Caco-2 (cell line): ENCODE results near the gene TRIM39. TPM values are rescaled to one million over a fixed set of nuclear protein-coding genes. Genes with fewer than 3 reads are reported as not detected.
A peak's percentile ranks its signal among the peaks of the same experiment; 100 is the strongest.

Experiments
- BruUV-seq: library from RNA; stranded (reverse); fragments of 400-500 nt; replicated peaks from 2 replicates; lab custom pipeline; 2021; lab: Mats Ljungman, UMichigan
- CTCF ChIA-PET: fragments of 300-600 bp; sonication (Branson Sonifier 250); formaldehyde crosslinking; loops from one replicate; lab custom pipeline; 2022; ENCODE audit warnings: antibody characterized with exemption; lab: Charles Lee
- POLR2A ChIA-PET: fragments of 300-600 bp; sonication (Branson Sonifier 250); formaldehyde crosslinking; loops from one replicate; lab custom pipeline; 2022; ENCODE audit warnings: antibody characterized with exemption; lab: Charles Lee
- DNase-seq, 2 experiments: peaks; one replicate each; pipeline versions ENCODE4 v3.0.0 to v3.0.0-alpha.2; 2020 to 2022
- H3K27me3 ChIP-seq: replicated peaks from 2 replicates; pipeline ENCODE4 v1.6.0; 2011; ENCODE audit warnings: low read length; ENCODE audit not compliant: control insufficient read depth, insufficient read depth
- H3K36me3 ChIP-seq: 2 replicates; pipeline ENCODE4 v1.5.1; 2011; ENCODE audit warnings: low read length; ENCODE audit not compliant: control insufficient read depth, insufficient read depth
- H3K4me1 ChIP-seq: fragments of 250-450 bp; sonication (Bioruptor Pico); 2 replicates; pipeline ENCODE4 v1.5.1; 2020; ENCODE audit warnings: mild to moderate bottlenecking
- H3K4me3 ChIP-seq: 2 replicates; pipeline ENCODE4 v1.5.1; 2011; ENCODE audit warnings: low read depth, mild to moderate bottlenecking, control low read depth, low read length
- H3K9me3 ChIP-seq: fragments of 250-450 bp; sonication (Bioruptor Pico); 2 replicates; pipeline ENCODE4 v1.5.1; 2020; ENCODE audit warnings: mild to moderate bottlenecking, moderate library complexity
- H3K27ac Mint-ChIP-seq: one replicate; pipeline ENCODE4 v1.8.0; 2022; ENCODE audit warnings: mixed read lengths; ENCODE audit not compliant: unreplicated experiment
- H3K27me3 Mint-ChIP-seq: one replicate; pipeline ENCODE4 v1.8.0; 2022; ENCODE audit warnings: mixed read lengths; ENCODE audit not compliant: insufficient read depth, unreplicated experiment
- H3K36me3 Mint-ChIP-seq: one replicate; pipeline ENCODE4 v1.8.0; 2022; ENCODE audit warnings: mild to moderate bottlenecking, mixed read lengths; ENCODE audit not compliant: insufficient read depth, unreplicated experiment
- H3K4me1 Mint-ChIP-seq: one replicate; pipeline ENCODE4 v1.8.0; 2022; ENCODE audit warnings: low read depth, mixed read lengths; ENCODE audit not compliant: unreplicated experiment
- H3K4me3 Mint-ChIP-seq: one replicate; pipeline ENCODE4 v1.8.0; 2022; ENCODE audit warnings: mild to moderate bottlenecking, moderate library complexity, mixed read lengths; ENCODE audit not compliant: unreplicated experiment
- H3K9me3 Mint-ChIP-seq: one replicate; pipeline ENCODE4 v1.8.0; 2022; ENCODE audit warnings: mixed read lengths; ENCODE audit not compliant: unreplicated experiment
- intact Hi-C: fragments of 100-400 bp; cut with micrococcal nuclease; formaldehyde crosslinking; loops from one replicate; pipeline ENCODE4 v1.10.0; 2022; ENCODE audit not compliant: unreplicated experiment
- total RNA-seq: library from RNA; stranded (reverse); gene quantifications from 2 replicates; pipeline ENCODE4 v1.2.3, GENCODE V29; 2022
- TF ChIP-seq, protein P1 (sequence below), 2 experiments: fragments of 200-600 bp in 1 of 2; IDR thresholded peaks; 1 replicate in 1 of 2; 2 replicates in 1 of 2; pipeline versions ENCODE4 v1.5.1 to v1.8.0; 2011 to 2022; ENCODE audit warnings: antibody characterized with exemption in 1 of 2, control low read depth in 1 of 2, inconsistent platforms in 1 of 2, low read depth in 1 of 2, low read length in 1 of 2, mild to moderate bottlenecking in 1 of 2, moderate library complexity in 1 of 2; ENCODE audit not compliant: insufficient read depth in 1 of 2, severe bottlenecking in 1 of 2, unreplicated experiment in 1 of 2

TRIM39 gene
- total RNA-seq, 1 experiment from 2014 or later = 14.5 TPM

DNA sequence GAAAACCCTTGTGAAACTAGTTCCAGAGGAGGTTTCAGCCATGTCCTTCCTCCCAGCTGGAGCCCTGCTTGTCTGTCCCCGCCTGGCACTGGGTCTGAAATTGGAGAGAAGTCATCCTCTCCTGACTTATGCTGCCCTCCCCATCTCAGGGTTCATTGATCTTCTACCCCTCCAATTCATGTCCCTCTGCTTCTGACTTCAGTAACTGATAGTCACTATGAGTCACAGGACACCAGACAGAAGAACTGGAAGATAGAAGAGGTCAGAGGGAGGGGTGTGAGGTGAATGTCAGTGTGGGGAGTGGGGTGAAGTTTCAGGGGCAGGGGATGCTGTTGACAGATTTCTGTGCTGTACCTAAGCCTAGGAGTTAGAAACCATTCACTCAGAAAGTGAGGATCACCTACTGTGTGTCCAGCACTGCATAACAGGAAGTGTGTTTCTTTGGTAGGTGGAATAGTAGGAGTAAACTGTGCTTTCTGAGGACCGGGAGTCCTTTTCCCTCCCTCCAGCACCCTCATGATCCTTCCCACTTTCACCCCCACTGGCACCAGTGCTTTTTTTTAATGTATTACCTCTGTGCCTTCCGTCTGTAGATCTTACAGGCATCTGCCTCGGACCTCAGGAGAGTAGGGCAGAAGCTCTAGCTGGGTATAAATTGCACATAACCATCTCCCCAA lies 17.6 kb downstream of the TRIM39 start:
- ChIA-PET CTCF (interaction anchor here (0.9 kb wide), 1 partner anchor 18 kb away, joined by 3 read pairs; no protein-coding TSS in a partner anchor), POLR2A (interaction anchor here (1.0 kb wide), 1 partner anchor 18 kb away, joined by 3 read pairs; no protein-coding TSS in a partner anchor)
- peaks cover 5% of the 10 kb centered on the region for H3K36me3 Mint-ChIP-seq
- DNase-seq = no peak
- peaks cover 6% of the 10 kb centered on the region for H3K4me1 Mint-ChIP-seq
- H3K27ac Mint-ChIP-seq = peak overlapping the region; percentile 65
- peak overlapping the region; percentile 78 for H3K4me3 Mint-ChIP-seq
- peak overlapping the region; percentile 98 for H3K4me3 ChIP-seq
- intact Hi-C loops = no loop called here
- H3K27me3 ChIP-seq = no peaks in the 10 kb centered on the region
- H3K9me3 Mint-ChIP-seq = no peaks in the 10 kb centered on the region
- TF ChIP-seq, protein P1, sequence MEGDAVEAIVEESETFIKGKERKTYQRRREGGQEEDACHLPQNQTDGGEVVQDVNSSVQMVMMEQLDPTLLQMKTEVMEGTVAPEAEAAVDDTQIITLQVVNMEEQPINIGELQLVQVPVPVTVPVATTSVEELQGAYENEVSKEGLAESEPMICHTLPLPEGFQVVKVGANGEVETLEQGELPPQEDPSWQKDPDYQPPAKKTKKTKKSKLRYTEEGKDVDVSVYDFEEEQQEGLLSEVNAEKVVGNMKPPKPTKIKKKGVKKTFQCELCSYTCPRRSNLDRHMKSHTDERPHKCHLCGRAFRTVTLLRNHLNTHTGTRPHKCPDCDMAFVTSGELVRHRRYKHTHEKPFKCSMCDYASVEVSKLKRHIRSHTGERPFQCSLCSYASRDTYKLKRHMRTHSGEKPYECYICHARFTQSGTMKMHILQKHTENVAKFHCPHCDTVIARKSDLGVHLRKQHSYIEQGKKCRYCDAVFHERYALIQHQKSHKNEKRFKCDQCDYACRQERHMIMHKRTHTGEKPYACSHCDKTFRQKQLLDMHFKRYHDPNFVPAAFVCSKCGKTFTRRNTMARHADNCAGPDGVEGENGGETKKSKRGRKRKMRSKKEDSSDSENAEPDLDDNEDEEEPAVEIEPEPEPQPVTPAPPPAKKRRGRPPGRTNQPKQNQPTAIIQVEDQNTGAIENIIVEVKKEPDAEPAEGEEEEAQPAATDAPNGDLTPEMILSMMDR (IDR thresholded peaks at IDR 0.05; ENCODE audit: insufficient read depth in 1 of 2, low read depth in 1 of 2, low read length in 1 of 2, severe bottlenecking in 1 of 2, unreplicated experiment in 1 of 2) = no peak
- H3K27me3 Mint-ChIP-seq = no peaks in the 10 kb centered on the region
- peaks cover 1% of the 10 kb centered on the region for H3K36me3 ChIP-seq
- H3K9me3 ChIP-seq = no peaks in the 10 kb centered on the region
- H3K4me1 ChIP-seq = no peaks in the 10 kb centered on the region
- BruUV-seq = no TSS peak

- Histone ChIP-seq H3K27me3 (no peaks in the 10 kb centered on the region), H3K36me3 (peaks cover 1% of the 10 kb centered on the region), H3K4me1 (no peaks in the 10 kb centered on the region), H3K9me3 (no peaks in the 10 kb centered on the region), H3K4me3 (peak within 1 kb of the TSS; percentile 98)
- H3K4me1 Mint-ChIP-seq = peaks cover 6% of the 10 kb centered on the region
- no peaks in the 10 kb centered on the region for H3K9me3 Mint-ChIP-seq
- intact Hi-C loops = loop anchor here (1.0 kb wide), 1 partner anchor 126 kb away; no protein-coding TSS in a partner anchor
- peak within 1 kb of the TSS; percentile 65 for H3K27ac Mint-ChIP-seq
- peaks cover 2% of the 10 kb centered on the region for H3K36me3 Mint-ChIP-seq
- DNase-seq = peak; percentile 85 to 91
- H3K4me3 Mint-ChIP-seq = peak within 1 kb of the TSS; percentile 78
- TF ChIP-seq, protein P1 (IDR thresholded peaks at IDR 0.05; ENCODE audit: insufficient read depth in 1 of 2, low read depth in 1 of 2, low read length in 1 of 2, severe bottlenecking in 1 of 2, unreplicated experiment in 1 of 2) = no peak
- H3K27me3 Mint-ChIP-seq = no peaks in the 10 kb centered on the region
- ChIA-PET CTCF (interaction anchor here (0.9 kb wide), 1 partner anchor 19 kb away, joined by 3 read pairs; no protein-coding TSS in a partner anchor), POLR2A (interaction anchor here (1.0 kb wide), 1 partner anchor 19 kb away, joined by 3 read pairs; no protein-coding TSS in a partner anchor)
- BruUV-seq = no TSS peak
Observed at GRCh38 chr6:30344868-30345671, 18.3 kb downstream of the TRIM39 start, which contains the start of gene RPP21. RPP21 (plus strand) TSS chr6:30345156; CDS start chr6:30345172, 16 bp downstream.

DNA sequence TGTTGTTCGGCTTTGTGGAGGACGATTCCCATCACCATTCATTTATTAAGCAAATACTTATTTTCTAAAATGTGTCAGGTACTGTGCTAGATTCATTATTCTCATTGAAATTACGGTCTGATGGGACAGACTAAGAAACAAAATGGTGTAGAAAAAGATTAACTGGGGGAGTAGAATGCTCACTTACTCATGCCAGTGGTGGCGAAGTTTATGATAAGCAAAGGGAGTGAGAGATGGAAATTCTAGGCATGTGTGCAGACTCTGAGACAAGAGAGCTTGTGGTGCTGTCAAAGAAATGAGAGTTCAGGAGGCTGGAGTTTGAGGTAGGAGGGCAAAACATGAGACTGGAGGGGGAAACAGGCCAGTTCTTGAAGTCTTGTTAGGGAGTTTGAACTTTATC lies 19.1 kb downstream of the TRIM39 start:
- Histone ChIP-seq H3K36me3 (peaks cover 1% of the 10 kb centered on the region), H3K4me3 (peak overlapping the region; percentile 98), H3K4me1 (no peaks in the 10 kb centered on the region), H3K9me3 (no peaks in the 10 kb centered on the region), H3K27me3 (no peaks in the 10 kb centered on the region)
- ChIA-PET CTCF (interaction anchor here (0.5 kb wide), 1 partner anchor 28 kb away, joined by 5 read pairs; no protein-coding TSS in a partner anchor), POLR2A (no interaction called here)
- intact Hi-C loops = loop anchor here (1.0 kb wide), 1 partner anchor 127 kb away; no protein-coding TSS in a partner anchor
- no peak for DNase-seq
- peak overlapping the region; percentile 65 for H3K27ac Mint-ChIP-seq
- peaks cover 6% of the 10 kb centered on the region for H3K4me1 Mint-ChIP-seq
- no peaks in the 10 kb centered on the region for H3K27me3 Mint-ChIP-seq
- TSS peak; percentile 80 for BruUV-seq
- H3K9me3 Mint-ChIP-seq = no peaks in the 10 kb centered on the region
- H3K36me3 Mint-ChIP-seq = no peaks in the 10 kb centered on the region
- peak overlapping the region; percentile 78 for H3K4me3 Mint-ChIP-seq
- TF ChIP-seq, protein P1 (IDR thresholded peaks at IDR 0.05; ENCODE audit: insufficient read depth in 1 of 2, low read depth in 1 of 2, low read length in 1 of 2, severe bottlenecking in 1 of 2, unreplicated experiment in 1 of 2) = no peak
